HepG2 (cell line): ENCODE data around the gene NECTIN2. TPM values are rescaled to one million over a fixed set of nuclear protein-coding genes. Genes with fewer than 3 reads are reported as not detected.

Experiments used
- DNMT1 ChIP-seq: sonication (generic); formaldehyde crosslinking; IDR thresholded peaks from 2 replicates; pipeline ENCODE4 v1.5.1; 2020; ENCODE audit warnings: mild to moderate bottlenecking, missing genetic modification reagents
- DPF2 ChIP-seq: sonication (generic); formaldehyde crosslinking; IDR thresholded peaks from 2 replicates; pipeline ENCODE4 v1.4.0; 2020; ENCODE audit warnings: mild to moderate bottlenecking, low read depth, missing genetic modification reagents, borderline replicate concordance
- FOSL2 ChIP-seq: sonication (generic); formaldehyde crosslinking; IDR thresholded peaks from 2 replicates; pipeline ENCODE4 v1.4.0; 2020; ENCODE audit warnings: missing genetic modification reagents
- HBP1 ChIP-seq: IDR thresholded peaks from 2 replicates; pipeline ENCODE4 v1.6.1; 2016; ENCODE audit warnings: low read depth, control low read depth
- MED13 ChIP-seq: sonication (generic); formaldehyde crosslinking; IDR thresholded peaks from 2 replicates; pipeline ENCODE4 v1.5.0; 2020; ENCODE audit warnings: missing genetic modification reagents
- MED8 ChIP-seq: sonication (generic); formaldehyde crosslinking; IDR thresholded peaks from 2 replicates; pipeline ENCODE4 v1.8.1; 2023; ENCODE audit warnings: mild to moderate bottlenecking, missing genetic modification reagents; ENCODE audit not compliant: insufficient replicate concordance
- NRL ChIP-seq: sonication (generic); formaldehyde crosslinking; IDR thresholded peaks from 2 replicates; pipeline ENCODE4 v1.5.0; 2020; ENCODE audit warnings: missing genetic modification reagents, mild to moderate bottlenecking, moderate library complexity, borderline replicate concordance
- RFXAP ChIP-seq: sonication (generic); formaldehyde crosslinking; IDR thresholded peaks from 2 replicates; pipeline ENCODE4 v1.4.0; 2020; ENCODE audit warnings: missing genetic modification reagents, borderline replicate concordance
- ZFY ChIP-seq: sonication (generic); formaldehyde crosslinking; IDR thresholded peaks from 2 replicates; pipeline ENCODE4 v1.4.0; 2020; ENCODE audit warnings: missing genetic modification reagents
- ZNF274 ChIP-seq: sonication (generic); formaldehyde crosslinking; IDR thresholded peaks from 2 replicates; pipeline ENCODE4 v1.5.1; 2020; ENCODE audit warnings: mild to moderate bottlenecking, missing genetic modification reagents
- ZNF318 ChIP-seq: sonication (generic); formaldehyde crosslinking; IDR thresholded peaks from 2 replicates; pipeline ENCODE4 v1.4.0; 2020; ENCODE audit warnings: mild to moderate bottlenecking, missing genetic modification reagents
- ZNF383 ChIP-seq: sonication (generic); formaldehyde crosslinking; IDR thresholded peaks from 2 replicates; pipeline ENCODE4 v1.4.0; 2020; ENCODE audit warnings: missing genetic modification reagents, mild to moderate bottlenecking, borderline replicate concordance
- ZNF496 ChIP-seq: sonication (generic); formaldehyde crosslinking; IDR thresholded peaks from 2 replicates; pipeline ENCODE4 v1.8.1; 2023; ENCODE audit warnings: mild to moderate bottlenecking, moderate library complexity, missing genetic modification reagents; ENCODE audit not compliant: insufficient replicate concordance
- ZNF841 ChIP-seq: sonication (generic); formaldehyde crosslinking; IDR thresholded peaks from 2 replicates; pipeline ENCODE4 v1.8.1; 2023; ENCODE audit warnings: missing genetic modification reagents, borderline replicate concordance
- polyA plus RNA-seq, 8 experiments: library from polyadenylated mRNA; depleted of rRNA in 3 of 8; stranded (reverse) in 7 of 8; unstranded in 1 of 8; fragments of >200 nt; fragmentation: Illumina TruSeq in 4 of 8; extraction: Trizol in 4 of 8; gene quantifications; 2 replicates each; pipeline versions ENCODE4 v1.2.1 to v1.2.3, GENCODE V29; 2011 to 2016; ENCODE audit warnings: low read depth in 4 of 8, missing spikeins in 1 of 8, mixed read lengths in 1 of 8; ENCODE audit not compliant: insufficient read depth in 1 of 8
- total RNA-seq, 5 experiments: library from RNA; depleted of rRNA; stranded (reverse); fragments of >200 nt; fragmentation: Illumina TruSeq; extraction: Trizol; gene quantifications; 2 replicates each; pipeline ENCODE4 v1.2.3, GENCODE V29; 2016; ENCODE audit warnings: low read depth in 1 of 5

NECTIN2 gene
- total and polyA plus RNA-seq, 2 of the 13 experiments (the other 11 are each of a cell fraction or from before 2014, with no cell fraction given), result 75.4 to 114 TPM

- no peak for TF ChIP-seq ZNF318 (CRISPR knock-in tag)
- no peak for TF ChIP-seq ZNF496 (CRISPR knock-in tag)
- no peak for TF ChIP-seq ZNF841 (CRISPR knock-in tag)
- TF ChIP-seq NRL (CRISPR knock-in tag), result no peak; the same call in 1 of the 2 replicates
- TF ChIP-seq DNMT1 (CRISPR knock-in tag), result no peak; the same call in 1 of the 2 replicates
- no peak; the same call in 1 of the 2 replicates for TF ChIP-seq HBP1 (CRISPR knock-in tag)
- peak; percentile 63; the same call in 1 of the 2 replicates for TF ChIP-seq DPF2 (CRISPR knock-in tag)
- peak; percentile 23; the same call in 1 of the 2 replicates for TF ChIP-seq ZFY (CRISPR knock-in tag)
- TF ChIP-seq MED8 (CRISPR knock-in tag), result no peak
- TF ChIP-seq FOSL2 (CRISPR knock-in tag), result 0 out of 2 replicates have a peak, but pooled peaks have one; percentile 4
- no peak for TF ChIP-seq ZNF383 (CRISPR knock-in tag)
- 0 out of 2 replicates have a peak, but pooled peaks have one; percentile 27 for TF ChIP-seq MED13
- TF ChIP-seq RFXAP, result no peak; the same call in 1 of the 2 replicates
- no peak for TF ChIP-seq ZNF274 (CRISPR knock-in tag)
These were observed 59.5 kb downstream of the NECTIN2 start, which contains the start of gene APOE (continued) for GRCh38 chr19:44905437-44906160.
